Astrocyte (in vitro differentiated cells and primary cell): ENCODE data around the gene PTPRD.

ENCODE experiments used
- EZH2 ChIP-seq: IDR thresholded peaks from 2 replicates; pipeline ENCODE4 v1.6.1; 2012; ENCODE audit warnings: mild to moderate bottlenecking, low read length, inconsistent platforms; ENCODE audit not compliant: insufficient read depth
- TF ChIP-seq, protein P1 (sequence below): IDR thresholded peaks from 2 replicates; pipeline ENCODE4 v1.5.1; 2011; ENCODE audit warnings: low read depth, mild to moderate bottlenecking, inconsistent platforms, low read length, moderate library complexity; ENCODE audit not compliant: insufficient read depth

- TF ChIP-seq, protein P1, sequence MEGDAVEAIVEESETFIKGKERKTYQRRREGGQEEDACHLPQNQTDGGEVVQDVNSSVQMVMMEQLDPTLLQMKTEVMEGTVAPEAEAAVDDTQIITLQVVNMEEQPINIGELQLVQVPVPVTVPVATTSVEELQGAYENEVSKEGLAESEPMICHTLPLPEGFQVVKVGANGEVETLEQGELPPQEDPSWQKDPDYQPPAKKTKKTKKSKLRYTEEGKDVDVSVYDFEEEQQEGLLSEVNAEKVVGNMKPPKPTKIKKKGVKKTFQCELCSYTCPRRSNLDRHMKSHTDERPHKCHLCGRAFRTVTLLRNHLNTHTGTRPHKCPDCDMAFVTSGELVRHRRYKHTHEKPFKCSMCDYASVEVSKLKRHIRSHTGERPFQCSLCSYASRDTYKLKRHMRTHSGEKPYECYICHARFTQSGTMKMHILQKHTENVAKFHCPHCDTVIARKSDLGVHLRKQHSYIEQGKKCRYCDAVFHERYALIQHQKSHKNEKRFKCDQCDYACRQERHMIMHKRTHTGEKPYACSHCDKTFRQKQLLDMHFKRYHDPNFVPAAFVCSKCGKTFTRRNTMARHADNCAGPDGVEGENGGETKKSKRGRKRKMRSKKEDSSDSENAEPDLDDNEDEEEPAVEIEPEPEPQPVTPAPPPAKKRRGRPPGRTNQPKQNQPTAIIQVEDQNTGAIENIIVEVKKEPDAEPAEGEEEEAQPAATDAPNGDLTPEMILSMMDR = no peak
- TF ChIP-seq EZH2 = no peak
Observed at GRCh38 chr9:8668231-8668630, 1944.6 kb downstream of the PTPRD start.
